Esophagus squamous epithelium (tissue), 4 donors: ENCODE results near the gene RNF207.

Experiments
- POLR2A ChIP-seq, 4 donors: fragments of 450-650 bp; IDR thresholded peaks; one replicate each; pipeline ENCODE4 v1.6.1; 2017; ENCODE audit warnings: antibody characterized with exemption in 4 of 4, mild to moderate bottlenecking in 4 of 4, moderate library complexity in 3 of 4
- TF ChIP-seq, protein P1 (sequence below), 6 experiments: fragments of 450-650 bp in 4 of 6; fragments of 200-600 bp in 2 of 6; sonication (generic) in 2 of 6; IDR thresholded peaks; one replicate each; pipeline ENCODE4 v1.5.1; 2016 to 2019; ENCODE audit warnings: antibody characterized with exemption in 6 of 6, mild to moderate bottlenecking in 4 of 6, moderate library complexity in 4 of 6

DNA sequence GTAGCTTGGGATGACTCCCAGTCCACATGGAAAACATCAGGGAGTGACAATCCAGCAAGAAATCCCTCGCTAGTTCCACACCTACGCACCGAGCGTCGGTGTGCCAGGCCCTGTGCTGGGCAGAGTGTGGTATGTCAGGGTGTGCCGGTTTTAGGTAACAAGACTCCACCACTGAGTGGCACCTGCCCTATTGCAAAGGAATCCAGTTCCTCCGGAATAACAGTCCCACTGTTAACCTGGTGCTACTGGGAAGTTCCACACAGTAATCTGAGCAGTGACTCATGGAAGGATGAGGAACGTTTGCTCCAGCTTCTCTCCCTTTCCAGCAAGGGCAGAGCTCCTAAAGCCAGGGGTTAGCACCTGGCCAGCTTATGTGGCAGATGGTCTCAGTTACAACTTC lies 14.3 kb downstream of the RNF207 start:
- TF ChIP-seq, protein P1, sequence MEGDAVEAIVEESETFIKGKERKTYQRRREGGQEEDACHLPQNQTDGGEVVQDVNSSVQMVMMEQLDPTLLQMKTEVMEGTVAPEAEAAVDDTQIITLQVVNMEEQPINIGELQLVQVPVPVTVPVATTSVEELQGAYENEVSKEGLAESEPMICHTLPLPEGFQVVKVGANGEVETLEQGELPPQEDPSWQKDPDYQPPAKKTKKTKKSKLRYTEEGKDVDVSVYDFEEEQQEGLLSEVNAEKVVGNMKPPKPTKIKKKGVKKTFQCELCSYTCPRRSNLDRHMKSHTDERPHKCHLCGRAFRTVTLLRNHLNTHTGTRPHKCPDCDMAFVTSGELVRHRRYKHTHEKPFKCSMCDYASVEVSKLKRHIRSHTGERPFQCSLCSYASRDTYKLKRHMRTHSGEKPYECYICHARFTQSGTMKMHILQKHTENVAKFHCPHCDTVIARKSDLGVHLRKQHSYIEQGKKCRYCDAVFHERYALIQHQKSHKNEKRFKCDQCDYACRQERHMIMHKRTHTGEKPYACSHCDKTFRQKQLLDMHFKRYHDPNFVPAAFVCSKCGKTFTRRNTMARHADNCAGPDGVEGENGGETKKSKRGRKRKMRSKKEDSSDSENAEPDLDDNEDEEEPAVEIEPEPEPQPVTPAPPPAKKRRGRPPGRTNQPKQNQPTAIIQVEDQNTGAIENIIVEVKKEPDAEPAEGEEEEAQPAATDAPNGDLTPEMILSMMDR (IDR thresholded peaks at IDR 0.05), result no peak
- no peak for TF ChIP-seq POLR2A (IDR thresholded peaks at IDR 0.05)
